ENCODE measurements around the gene HAVCR1.
"Not testable (repeated sequence)": the region's sequence is repeated elsewhere in the genome, so short reads cannot be mapped to it uniquely, and the experiment has no call there.

HAVCR1 gene

GRCh38 chr5:157047898-157048297, 11.0 kb downstream of the HAVCR1 start:
- Histone ChIP-seq H3K9me3 (ENCODE audit: insufficient read depth, low read depth, low read length) (no peaks in the 10 kb centered on the region), H3K9ac (ENCODE audit: low read depth, low read length) (no peak overlapping the region), H3K36me3 (ENCODE audit: insufficient read depth, low read length) (no peaks in the 10 kb centered on the region), H3K4me1 (ENCODE audit: insufficient read depth, low read length) (peaks cover 11% of the 10 kb centered on the region), H3K4me3 (ENCODE audit: low read length) (no peak overlapping the region), H3K27me3 (ENCODE audit: insufficient read depth, low read length) (no peaks in the 10 kb centered on the region), H3K27ac (ENCODE audit: low read depth, low read length) (no peak overlapping the region)
- 97% methylated on average over 5 of the region's 5 CpGs for whole genome bisulfite sequencing

DNA sequence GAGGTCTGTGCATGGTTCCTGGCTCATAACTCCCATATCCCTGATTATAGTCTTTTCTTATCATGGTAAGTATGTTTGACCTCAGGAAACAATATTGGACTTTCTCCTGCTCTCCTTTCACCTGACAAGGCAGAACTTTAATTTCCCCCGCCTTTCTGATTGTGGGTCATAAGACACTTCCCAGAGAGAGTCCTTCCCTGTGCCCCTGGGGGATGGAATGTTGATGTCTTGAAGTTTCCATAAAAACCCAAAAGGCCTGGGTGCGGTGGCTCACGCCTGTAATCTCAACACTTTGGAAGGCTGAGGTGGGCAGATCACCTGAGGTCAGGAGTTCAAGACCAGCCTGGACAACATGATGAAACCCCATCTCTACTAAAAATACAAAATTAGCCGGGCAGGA, 11.9 kb downstream of the HAVCR1 start:
- not testable (repeated sequence) for H3K36me3 ChIP-seq (ENCODE audit: insufficient read depth, low read length); H3K27ac ChIP-seq (ENCODE audit: low read depth, low read length); H3K9me3 ChIP-seq (ENCODE audit: insufficient read depth, low read depth, low read length); H3K4me3 ChIP-seq (ENCODE audit: low read length); H3K9ac ChIP-seq (ENCODE audit: low read depth, low read length); H3K27me3 ChIP-seq (ENCODE audit: insufficient read depth, low read length)
- WGBS = 94% methylated on average over 4 of the region's 4 CpGs
- peaks cover 11% of the 10 kb centered on the region for H3K4me1 ChIP-seq (ENCODE audit: insufficient read depth, low read length)

- Histone ChIP-seq H3K36me3 (ENCODE audit: insufficient read depth, low read length) (no peaks in the 10 kb centered on the region), H3K27ac (ENCODE audit: low read depth, low read length) (no peak overlapping the region), H3K9ac (ENCODE audit: low read depth, low read length) (no peak overlapping the region), H3K27me3 (ENCODE audit: insufficient read depth, low read length) (no peaks in the 10 kb centered on the region), H3K4me1 (ENCODE audit: insufficient read depth, low read length) (peaks cover 11% of the 10 kb centered on the region), H3K9me3 (ENCODE audit: insufficient read depth, low read depth, low read length) (no peaks in the 10 kb centered on the region), H3K4me3 (ENCODE audit: low read length) (no peak overlapping the region)
- 92% methylated on average over 3 of the region's 3 CpGs for WGBS
These were observed 12.9 kb downstream of the HAVCR1 start for GRCh38 chr5:157046041-157046440.

- Histone ChIP-seq H3K9ac (ENCODE audit: low read depth, low read length) (no peak overlapping the region), H3K4me3 (ENCODE audit: low read length) (no peak overlapping the region), H3K27me3 (ENCODE audit: insufficient read depth, low read length) (no peaks in the 10 kb centered on the region), H3K27ac (ENCODE audit: low read depth, low read length) (no peak overlapping the region), H3K36me3 (ENCODE audit: insufficient read depth, low read length) (no peaks in the 10 kb centered on the region), H3K4me1 (ENCODE audit: insufficient read depth, low read length) (peaks cover 11% of the 10 kb centered on the region), H3K9me3 (ENCODE audit: insufficient read depth, low read depth, low read length) (no peaks in the 10 kb centered on the region)
- 93% methylated on average over 3 of the region's 3 CpGs for WGBS
These were observed 13.3 kb downstream of the HAVCR1 start for GRCh38 chr5:157045601-157046000.

GRCh38 chr5:157038568-157039187, 20.2 kb downstream of the HAVCR1 start:
- H3K9me3 ChIP-seq (ENCODE audit: insufficient read depth, low read depth, low read length) = no peaks in the 10 kb centered on the region
- 90% methylated on average over 5 of the region's 5 CpGs for WGBS
- peaks cover 8% of the 10 kb centered on the region; the same call in 1 of the 2 replicates for H3K4me1 ChIP-seq (ENCODE audit: insufficient read depth, low read length)
- H3K9ac ChIP-seq (ENCODE audit: low read depth, low read length) = no peak overlapping the region
- no peak overlapping the region for H3K4me3 ChIP-seq (ENCODE audit: low read length)
- H3K27ac ChIP-seq (ENCODE audit: low read depth, low read length) = no peak overlapping the region
- H3K36me3 ChIP-seq (ENCODE audit: insufficient read depth, low read length) = no peaks in the 10 kb centered on the region
- no peaks in the 10 kb centered on the region for H3K27me3 ChIP-seq (ENCODE audit: insufficient read depth, low read length)

GRCh38 chr5:157034106-157035072, 24.5 kb downstream of the HAVCR1 start:
- H3K4me3 ChIP-seq (ENCODE audit: low read length); H3K9me3 ChIP-seq (ENCODE audit: insufficient read depth, low read depth, low read length); H3K27me3 ChIP-seq (ENCODE audit: insufficient read depth, low read length); H3K36me3 ChIP-seq (ENCODE audit: insufficient read depth, low read length): not testable (repeated sequence)
- H3K4me1 ChIP-seq (ENCODE audit: insufficient read depth, low read length) = peaks cover 12% of the 10 kb centered on the region
- H3K27ac ChIP-seq (ENCODE audit: low read depth, low read length) = peak overlapping the region; percentile 24; the same call in 1 of the 2 replicates
- WGBS = 78% methylated on average over 17 of the region's 17 CpGs
- peak overlapping the region; percentile 36; the same call in 1 of the 2 replicates for H3K9ac ChIP-seq (ENCODE audit: low read depth, low read length)

DNA sequence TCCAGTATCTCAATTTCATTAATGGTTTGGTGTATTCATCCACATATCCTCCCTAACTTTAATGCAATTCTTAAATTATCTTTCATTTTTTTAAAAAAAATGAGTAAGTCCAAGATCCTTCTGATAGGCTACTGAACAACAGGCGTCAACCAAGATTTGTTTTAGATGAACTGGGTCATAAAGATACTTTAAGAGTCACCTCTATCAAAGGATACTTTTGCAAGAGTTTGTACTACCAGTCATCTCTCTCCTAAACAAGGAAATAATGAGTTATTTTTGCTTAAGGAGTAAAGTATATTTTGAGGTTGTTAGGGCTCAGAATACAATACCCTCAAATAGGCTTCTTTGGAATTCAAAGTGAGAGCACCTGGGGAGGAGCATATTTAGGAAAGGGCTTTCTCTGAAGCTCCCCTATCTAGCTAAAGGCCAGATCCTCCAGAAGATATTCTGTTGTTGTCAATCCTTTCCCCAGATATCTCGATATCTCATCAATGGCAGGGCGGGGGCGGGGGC, 25.8 kb downstream of the HAVCR1 start:
- no peak overlapping the region for H3K27ac ChIP-seq (ENCODE audit: low read depth, low read length)
- H3K36me3 ChIP-seq (ENCODE audit: insufficient read depth, low read length) = no peaks in the 10 kb centered on the region
- peaks cover 12% of the 10 kb centered on the region for H3K4me1 ChIP-seq (ENCODE audit: insufficient read depth, low read length)
- no CpG with 5 or more reads among the region's 4 CpGs for WGBS
- H3K27me3 ChIP-seq (ENCODE audit: insufficient read depth, low read length) = no peaks in the 10 kb centered on the region
- no peak overlapping the region for H3K9ac ChIP-seq (ENCODE audit: low read depth, low read length)
- no peaks in the 10 kb centered on the region for H3K9me3 ChIP-seq (ENCODE audit: insufficient read depth, low read depth, low read length)
- no peak overlapping the region for H3K4me3 ChIP-seq (ENCODE audit: low read length)

- 96% methylated on average over 2 of the region's 3 CpGs for WGBS
- Histone ChIP-seq H3K9me3 (ENCODE audit: insufficient read depth, low read depth, low read length) (no peaks in the 10 kb centered on the region), H3K4me1 (ENCODE audit: insufficient read depth, low read length) (peaks cover 12% of the 10 kb centered on the region), H3K4me3 (ENCODE audit: low read length) (no peak overlapping the region), H3K9ac (ENCODE audit: low read depth, low read length) (no peak overlapping the region), H3K27ac (ENCODE audit: low read depth, low read length) (no peak overlapping the region), H3K36me3 (ENCODE audit: insufficient read depth, low read length) (no peaks in the 10 kb centered on the region), H3K27me3 (ENCODE audit: insufficient read depth, low read length) (no peaks in the 10 kb centered on the region)
These were observed 28.2 kb downstream of the HAVCR1 start for GRCh38 chr5:157030692-157031091.

GRCh38 chr5:157029457-157029856, 29.5 kb downstream of the HAVCR1 start:
- H3K4me1 ChIP-seq (ENCODE audit: insufficient read depth, low read length) = peaks cover 4% of the 10 kb centered on the region

DNA sequence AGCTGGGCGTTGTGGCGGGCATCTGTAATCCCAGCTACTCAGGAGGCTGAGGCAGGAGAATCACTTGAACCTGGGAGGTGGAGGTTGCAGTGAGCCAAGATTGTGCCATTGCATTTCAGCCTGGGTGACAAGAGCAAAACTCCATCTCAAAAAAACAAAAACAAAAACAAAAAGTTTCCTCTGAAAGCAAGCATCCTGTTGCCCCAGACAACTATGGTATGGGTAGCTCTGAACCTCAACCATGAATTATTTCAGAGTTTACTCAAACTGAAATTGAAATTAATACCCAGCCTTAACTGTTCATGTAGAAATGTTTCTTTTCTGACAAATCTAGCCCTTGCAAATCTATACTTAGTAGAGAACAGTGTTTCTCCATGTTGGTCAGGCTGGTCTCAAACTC, 31.3 kb downstream of the HAVCR1 start:
- not testable (repeated sequence) for H3K27ac ChIP-seq (ENCODE audit: low read depth, low read length); H3K27me3 ChIP-seq (ENCODE audit: insufficient read depth, low read length); H3K36me3 ChIP-seq (ENCODE audit: insufficient read depth, low read length); H3K9ac ChIP-seq (ENCODE audit: low read depth, low read length); H3K9me3 ChIP-seq (ENCODE audit: insufficient read depth, low read depth, low read length); H3K4me1 ChIP-seq (ENCODE audit: insufficient read depth, low read length); H3K4me3 ChIP-seq (ENCODE audit: low read length)
- WGBS = 95% methylated on average over 2 of the region's 2 CpGs

More at GRCh38 chr5:157029457-157029856, 29.5 kb downstream of the HAVCR1 start:
- Histone ChIP-seq H3K27me3 (ENCODE audit: insufficient read depth, low read length) (no peaks in the 10 kb centered on the region), H3K36me3 (ENCODE audit: insufficient read depth, low read length) (no peaks in the 10 kb centered on the region), H3K9ac (ENCODE audit: low read depth, low read length) (no peak overlapping the region), H3K9me3 (ENCODE audit: insufficient read depth, low read depth, low read length) (no peaks in the 10 kb centered on the region), H3K4me3 (ENCODE audit: low read length) (no peak overlapping the region), H3K27ac (ENCODE audit: low read depth, low read length) (no peak overlapping the region)
- WGBS = 94% methylated on average over 3 of the region's 3 CpGs

GRCh38 chr5:157026789-157027424, 32.0 kb downstream of the HAVCR1 start:
- WGBS = 72% methylated on average over 3 of the region's 3 CpGs
- no peak overlapping the region for H3K27ac ChIP-seq (ENCODE audit: low read depth, low read length)

More at GRCh38 chr5:157026789-157027424, 32.0 kb downstream of the HAVCR1 start:
- no peaks in the 10 kb centered on the region for H3K9me3 ChIP-seq (ENCODE audit: insufficient read depth, low read depth, low read length)
- H3K9ac ChIP-seq (ENCODE audit: low read depth, low read length) = no peak overlapping the region
- H3K4me3 ChIP-seq (ENCODE audit: low read length) = no peak overlapping the region
- H3K4me1 ChIP-seq (ENCODE audit: insufficient read depth, low read length) = peaks cover 3% of the 10 kb centered on the region; the same call in 1 of the 2 replicates
- no peaks in the 10 kb centered on the region for H3K27me3 ChIP-seq (ENCODE audit: insufficient read depth, low read length)
- no peaks in the 10 kb centered on the region for H3K36me3 ChIP-seq (ENCODE audit: insufficient read depth, low read length)
